LNCaP clone FGC (cell line): Measurements from ENCODE around the gene OR10H5.

Experiments
- DNase-seq: peaks from one replicate; pipeline ENCODE4 v3.0.0-alpha.2; 2011; ENCODE audit warnings: low read depth
- H3K4me3 ChIP-seq: 2 replicates; pipeline ENCODE4 v1.5.1; 2011; ENCODE audit warnings: mild to moderate bottlenecking, low read depth, low read length, control low read depth
- TF ChIP-seq, protein P1 (sequence below): IDR thresholded peaks from 2 replicates; pipeline ENCODE4 v1.5.1; 2012; ENCODE audit warnings: mild to moderate bottlenecking; ENCODE audit not compliant: control insufficient read depth, insufficient read depth; ENCODE audit errors: extremely low read depth

The OR10H5 gene, protein sequence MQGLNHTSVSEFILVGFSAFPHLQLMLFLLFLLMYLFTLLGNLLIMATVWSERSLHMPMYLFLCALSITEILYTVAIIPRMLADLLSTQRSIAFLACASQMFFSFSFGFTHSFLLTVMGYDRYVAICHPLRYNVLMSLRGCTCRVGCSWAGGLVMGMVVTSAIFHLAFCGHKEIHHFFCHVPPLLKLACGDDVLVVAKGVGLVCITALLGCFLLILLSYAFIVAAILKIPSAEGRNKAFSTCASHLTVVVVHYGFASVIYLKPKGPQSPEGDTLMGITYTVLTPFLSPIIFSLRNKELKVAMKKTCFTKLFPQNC

DNA sequence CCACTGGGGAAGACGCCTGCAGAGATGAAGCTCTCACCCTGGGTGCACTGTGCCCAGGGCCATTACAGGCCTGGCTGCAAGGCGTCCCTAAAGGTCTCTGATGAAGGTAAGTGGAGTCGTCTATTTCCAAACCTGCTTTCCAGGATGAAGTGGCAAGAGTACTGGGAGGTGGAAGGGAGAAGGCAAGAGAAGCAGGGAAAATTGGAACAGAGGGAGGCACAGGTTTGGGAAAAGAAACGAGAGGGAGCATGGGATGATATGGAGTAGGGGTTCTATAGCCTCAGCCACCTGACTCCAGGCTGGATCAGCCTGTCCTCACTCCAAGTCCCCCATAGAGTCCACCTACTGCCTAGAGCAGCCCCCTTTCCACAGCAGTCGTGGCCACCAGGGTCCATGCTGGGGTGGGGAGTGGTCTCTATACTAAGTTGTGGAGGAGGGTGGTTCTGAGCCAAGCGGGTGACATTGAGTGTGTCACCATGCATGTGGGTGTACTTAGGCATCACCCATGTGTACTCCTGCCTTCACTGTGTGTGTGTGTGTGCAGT, at the start of gene OR10H5:
Gene OR10H5, plus strand, starts transcription at position 51 of the 545 bp plus-strand sequence. CDS start 6,388 bp downstream, outside the sequence.
- H3K4me3 ChIP-seq = no peak within 1 kb of the TSS
- no peak for DNase-seq
- TF ChIP-seq, protein P1, sequence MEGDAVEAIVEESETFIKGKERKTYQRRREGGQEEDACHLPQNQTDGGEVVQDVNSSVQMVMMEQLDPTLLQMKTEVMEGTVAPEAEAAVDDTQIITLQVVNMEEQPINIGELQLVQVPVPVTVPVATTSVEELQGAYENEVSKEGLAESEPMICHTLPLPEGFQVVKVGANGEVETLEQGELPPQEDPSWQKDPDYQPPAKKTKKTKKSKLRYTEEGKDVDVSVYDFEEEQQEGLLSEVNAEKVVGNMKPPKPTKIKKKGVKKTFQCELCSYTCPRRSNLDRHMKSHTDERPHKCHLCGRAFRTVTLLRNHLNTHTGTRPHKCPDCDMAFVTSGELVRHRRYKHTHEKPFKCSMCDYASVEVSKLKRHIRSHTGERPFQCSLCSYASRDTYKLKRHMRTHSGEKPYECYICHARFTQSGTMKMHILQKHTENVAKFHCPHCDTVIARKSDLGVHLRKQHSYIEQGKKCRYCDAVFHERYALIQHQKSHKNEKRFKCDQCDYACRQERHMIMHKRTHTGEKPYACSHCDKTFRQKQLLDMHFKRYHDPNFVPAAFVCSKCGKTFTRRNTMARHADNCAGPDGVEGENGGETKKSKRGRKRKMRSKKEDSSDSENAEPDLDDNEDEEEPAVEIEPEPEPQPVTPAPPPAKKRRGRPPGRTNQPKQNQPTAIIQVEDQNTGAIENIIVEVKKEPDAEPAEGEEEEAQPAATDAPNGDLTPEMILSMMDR = no peak

DNA sequence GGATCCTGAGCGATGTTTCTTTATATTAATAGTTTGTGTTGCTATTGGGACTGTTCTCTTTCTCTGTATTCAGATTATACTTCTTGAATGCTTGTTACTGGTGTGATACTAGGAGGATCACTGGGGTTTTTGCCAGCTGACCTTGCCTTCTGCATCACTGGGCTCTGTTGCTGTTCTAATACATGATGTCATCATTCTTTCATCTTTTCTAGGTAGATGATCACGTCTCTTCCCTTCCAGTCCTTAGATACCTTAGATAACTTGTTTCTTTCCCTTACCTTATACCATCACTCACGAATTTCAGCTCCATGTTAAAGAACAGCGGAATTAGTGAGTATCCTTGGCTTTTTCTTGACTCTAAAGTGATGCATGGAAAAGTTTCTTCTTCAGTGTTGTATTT, 49.7 kb upstream of the OR10H5 start, which contains the start of gene OR10H3:
Gene OR10H3, plus strand, starts transcription at position 264 of the 400 bp plus-strand sequence. CDS start 3,408 bp downstream, outside the sequence.
- DNase-seq = no peak
- TF ChIP-seq, protein P1 = no peak
- no peak within 1 kb of the TSS for H3K4me3 ChIP-seq

DNA sequence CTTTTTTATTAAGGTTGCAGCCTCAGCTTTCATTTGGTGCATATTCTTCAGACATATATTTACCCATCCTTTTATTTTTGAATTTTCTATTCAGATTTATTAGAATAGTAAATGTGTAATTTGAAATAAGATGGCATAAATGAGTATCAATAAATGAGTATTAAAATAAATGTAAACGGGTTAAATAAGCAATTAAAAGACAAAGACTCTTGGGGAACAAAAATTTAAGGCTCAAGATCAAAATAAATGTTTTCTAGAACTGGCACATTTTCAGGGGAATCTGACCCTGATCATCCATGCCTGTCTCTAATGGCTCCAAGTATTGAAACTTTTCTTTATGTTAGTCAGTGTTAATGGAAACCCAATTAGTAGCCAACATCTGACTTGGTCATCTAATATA, 46.7 kb upstream of the OR10H5 start:
- H3K4me3 ChIP-seq = no peak overlapping the region
- TF ChIP-seq, protein P1 = no peak
- no peak for DNase-seq

DNA sequence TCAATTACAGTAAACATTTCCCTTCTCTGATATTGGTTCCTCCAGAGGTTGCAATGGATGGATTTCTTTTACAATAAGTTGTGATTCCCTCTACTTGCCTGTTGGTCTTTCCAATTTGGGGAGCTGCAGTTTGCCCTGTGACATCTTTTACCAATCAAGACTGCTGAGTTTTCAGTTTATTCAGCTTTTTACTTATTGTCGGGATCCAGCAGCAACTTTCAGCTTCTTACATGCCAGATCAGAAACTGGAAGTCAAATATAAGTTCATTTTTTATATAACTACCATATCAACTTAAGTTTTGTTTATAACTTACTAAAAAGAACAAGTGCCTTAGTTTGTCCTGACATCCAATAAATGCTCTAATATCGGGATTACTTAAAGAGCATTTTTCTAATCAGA, 39.2 kb upstream of the OR10H5 start:
- H3K4me3 ChIP-seq = no peak overlapping the region
- DNase-seq = no peak
- TF ChIP-seq, protein P1 = no peak

DNA sequence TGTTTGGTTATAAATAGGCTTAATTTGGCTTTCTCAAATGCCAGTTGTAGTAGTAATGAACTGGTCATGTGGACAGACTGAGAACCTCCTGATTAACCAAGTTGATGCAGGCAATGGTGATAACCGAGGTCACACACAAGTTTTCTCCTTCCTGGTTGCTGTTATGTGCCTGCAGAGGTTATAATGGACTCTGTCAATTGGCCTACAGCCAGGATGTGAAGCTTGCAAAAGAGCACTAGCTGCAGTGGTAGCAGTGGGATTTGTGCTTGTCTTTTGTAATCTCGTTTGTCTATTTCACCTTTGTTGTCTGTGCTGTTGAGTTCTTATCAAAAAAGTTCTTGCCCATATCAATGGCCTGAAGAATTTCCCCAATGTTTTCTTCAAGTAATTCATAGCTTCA, 29.1 kb upstream of the OR10H5 start:
- no peak overlapping the region for H3K4me3 ChIP-seq
- TF ChIP-seq, protein P1 = no peak
- no peak for DNase-seq

DNA sequence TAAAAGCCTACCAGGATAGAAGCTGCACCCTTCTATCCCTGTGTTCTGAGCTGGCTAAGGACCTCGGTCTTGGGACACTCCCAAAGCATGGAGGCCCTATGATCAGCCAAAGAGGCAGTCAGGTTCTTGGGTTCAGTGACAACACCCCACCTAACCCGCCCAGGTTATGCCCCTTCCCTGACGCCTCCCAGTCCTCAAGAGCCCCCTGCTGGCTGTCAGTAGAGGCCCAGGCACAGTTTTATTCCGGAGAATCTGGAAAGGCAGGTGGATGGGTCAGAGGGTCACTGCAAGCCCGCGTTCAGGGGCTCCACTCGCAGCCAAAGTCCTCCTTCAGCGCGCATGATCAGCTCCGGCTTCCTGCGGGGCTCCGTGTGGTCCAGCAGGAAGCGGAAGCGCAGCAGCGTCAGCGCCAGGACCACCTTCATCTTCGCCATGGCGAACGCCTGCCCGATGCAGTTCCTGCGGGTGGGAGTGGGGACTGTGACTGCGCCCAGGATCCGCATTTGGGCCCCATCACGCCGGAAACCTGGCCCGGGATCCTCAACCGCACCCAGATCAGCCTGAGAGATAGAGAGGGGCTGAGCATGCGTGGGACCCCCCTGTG, 27.4 kb upstream of the OR10H5 start:
- DNase-seq = no peak
- TF ChIP-seq, protein P1 = peak; percentile 30
- H3K4me3 ChIP-seq = no peak overlapping the region
